Endometrial microvascular endothelial cells (primary cell): ENCODE data around the gene TDRD5. TPM values are rescaled to one million over a fixed set of nuclear protein-coding genes. Genes with fewer than 3 reads are reported as not detected.

Experiments used
- in situ Hi-C: cut with HindIII; loops from 2 replicates; pipeline ENCODE4 v1.10.0; 2017; ENCODE audit warnings: low sequenced_read_pairs, low pct_unique_long_range_greater_than_20kb; ENCODE audit errors: inconsistent ontology term
- total RNA-seq: library from RNA; depleted of rRNA; stranded (reverse); fragments of >200 nt; gene quantifications from one replicate; pipeline ENCODE4 v1.2.3, GENCODE V29; 2015; ENCODE audit errors: inconsistent ontology term

TDRD5 gene, protein sequence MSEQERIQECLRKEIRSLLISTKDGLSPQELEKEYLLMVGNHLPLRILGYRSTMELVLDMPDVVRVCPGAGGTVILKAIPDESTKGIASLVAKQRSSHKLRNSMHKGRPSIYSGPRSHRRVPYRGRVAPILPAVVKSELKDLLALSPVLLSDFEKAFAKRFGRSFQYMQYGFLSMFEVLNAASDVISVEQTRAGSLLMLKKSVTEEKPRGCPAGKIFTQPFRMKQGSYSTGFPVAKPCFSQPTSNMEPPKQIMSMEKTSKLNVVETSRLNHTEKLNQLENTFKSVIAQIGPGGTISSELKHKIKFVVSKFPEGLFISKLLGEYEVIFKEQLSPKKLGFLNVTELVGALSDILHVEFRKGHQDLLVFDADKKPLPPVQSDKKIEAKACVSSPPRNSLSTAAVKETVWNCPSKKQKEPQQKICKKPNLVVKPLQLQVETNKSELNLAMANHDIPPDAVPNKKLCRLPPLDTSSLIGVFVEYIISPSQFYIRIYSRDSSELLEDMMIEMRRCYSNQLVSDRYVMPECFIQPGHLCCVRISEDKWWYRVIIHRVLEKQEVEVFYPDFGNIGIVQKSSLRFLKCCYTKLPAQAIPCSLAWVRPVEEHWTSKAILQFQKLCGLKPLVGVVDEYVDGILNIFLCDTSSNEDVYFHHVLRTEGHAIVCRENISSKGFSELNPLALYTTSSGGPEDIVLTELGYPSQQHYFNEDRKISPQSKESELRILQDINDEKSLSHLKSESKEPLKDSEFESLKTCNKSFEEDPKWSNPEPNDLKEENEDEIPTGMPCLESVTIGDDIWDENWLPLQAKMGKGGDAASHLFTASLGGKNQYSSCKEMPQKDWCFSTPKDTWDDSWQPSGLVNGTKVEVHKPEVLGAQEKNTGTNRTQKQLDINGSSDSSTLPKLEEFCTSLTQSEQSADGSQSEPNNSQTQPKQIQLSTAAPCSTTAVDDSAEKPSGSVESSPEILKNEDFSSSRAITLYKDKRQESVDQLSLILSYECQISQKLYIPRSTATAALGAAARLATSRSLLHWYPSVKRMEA
- not detected for total RNA-seq

DNA sequence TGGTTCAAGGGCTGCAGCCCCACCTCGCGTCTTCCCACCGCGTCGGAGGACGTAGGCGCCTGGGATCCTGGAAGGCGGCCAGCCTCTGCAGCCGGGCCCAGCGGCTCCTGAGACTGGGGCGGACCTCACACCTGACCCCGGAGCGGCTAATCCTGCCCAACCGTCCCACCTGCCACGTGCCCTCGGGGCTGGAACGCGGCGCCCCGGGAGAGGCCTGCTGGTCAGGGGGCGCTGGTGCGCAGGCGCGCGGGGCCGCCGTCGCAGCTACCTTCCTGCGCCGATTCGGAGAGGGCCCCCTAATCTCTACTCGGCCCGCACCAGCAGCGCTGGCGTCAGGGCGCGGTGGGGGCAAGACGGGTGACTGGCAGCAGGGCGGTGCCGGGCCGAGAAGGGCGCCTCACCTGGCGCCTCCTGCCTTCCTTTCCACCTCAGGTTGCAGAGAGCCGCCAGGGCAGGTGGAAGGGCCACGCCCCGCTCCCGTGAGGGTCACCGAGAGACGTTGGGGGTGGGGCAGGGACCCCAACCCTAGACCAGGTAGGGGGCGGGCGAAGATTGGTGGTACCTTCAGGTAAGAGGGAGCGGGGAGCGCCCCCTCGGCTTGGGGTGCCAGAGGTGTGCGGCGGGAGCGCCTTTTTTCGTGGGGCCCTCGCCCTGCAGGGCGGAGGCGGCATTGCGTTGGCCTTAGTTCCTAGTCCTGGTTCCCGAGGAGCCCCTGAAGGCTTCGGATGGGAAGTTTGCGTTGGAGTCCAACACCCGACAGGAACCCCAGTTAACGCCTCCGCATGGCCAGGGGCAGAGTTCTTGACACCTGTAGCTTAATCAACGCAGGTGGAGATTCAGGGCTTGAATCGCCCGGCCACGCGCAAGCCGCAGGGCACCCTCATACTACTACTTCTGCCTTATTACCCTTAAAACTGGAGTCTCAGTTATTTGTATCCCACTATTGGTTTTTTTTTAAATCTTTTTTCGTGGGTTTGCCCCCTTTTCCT lies at the start of gene TDRD5:
TDRD5 (plus strand) TSS at position 241 of the 989 bp plus-strand sequence. CDS start 784 bp downstream, outside the sequence.
- in situ Hi-C loops: no loop called here

DNA sequence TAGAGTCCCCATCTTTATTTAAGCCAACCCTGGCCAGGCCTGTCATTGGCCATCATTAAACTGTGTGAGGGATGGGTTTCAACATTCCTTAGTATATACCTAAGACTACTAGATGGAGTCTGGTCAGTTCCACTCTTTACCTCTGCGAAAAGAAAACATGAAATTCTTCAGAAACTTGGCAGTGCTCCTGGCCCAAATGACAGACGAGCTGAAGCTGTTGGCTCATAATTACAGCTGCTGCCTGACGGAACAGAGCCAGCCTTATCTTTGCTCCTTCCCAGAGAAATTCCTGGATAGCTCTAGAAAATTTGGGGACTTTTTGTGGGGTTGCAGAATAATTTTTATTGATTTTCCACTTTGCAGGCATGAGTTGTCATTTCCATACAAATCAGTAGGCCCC lies 46.3 kb upstream of the TDRD5 start:
- in situ Hi-C loops: no loop called here

DNA sequence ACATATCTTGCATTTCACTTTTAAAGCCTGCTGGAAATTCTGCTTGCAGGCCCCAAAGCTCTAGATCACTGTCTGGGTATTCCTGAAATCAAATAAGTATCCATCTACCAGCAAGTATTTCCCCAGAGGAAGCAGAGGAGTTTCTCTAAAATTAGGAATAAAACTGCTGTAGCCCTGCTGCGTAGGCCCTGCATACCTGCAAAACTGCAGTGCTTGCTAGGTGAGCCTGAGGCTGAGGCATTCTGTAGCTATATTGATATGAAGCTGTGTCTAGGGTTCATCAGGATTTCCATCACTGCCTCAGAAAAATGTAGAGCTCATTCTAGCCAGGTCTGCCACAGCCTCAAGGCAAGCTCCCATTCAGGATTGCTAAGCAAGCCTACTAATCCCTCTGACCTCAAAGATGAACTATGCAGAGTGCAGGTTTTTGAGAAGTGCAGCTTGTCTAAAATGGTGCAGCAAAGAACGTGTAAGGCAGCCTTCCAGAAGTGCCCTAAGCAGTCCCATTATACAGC lies 44.6 kb upstream of the TDRD5 start:
- in situ Hi-C loops: no loop called here

DNA sequence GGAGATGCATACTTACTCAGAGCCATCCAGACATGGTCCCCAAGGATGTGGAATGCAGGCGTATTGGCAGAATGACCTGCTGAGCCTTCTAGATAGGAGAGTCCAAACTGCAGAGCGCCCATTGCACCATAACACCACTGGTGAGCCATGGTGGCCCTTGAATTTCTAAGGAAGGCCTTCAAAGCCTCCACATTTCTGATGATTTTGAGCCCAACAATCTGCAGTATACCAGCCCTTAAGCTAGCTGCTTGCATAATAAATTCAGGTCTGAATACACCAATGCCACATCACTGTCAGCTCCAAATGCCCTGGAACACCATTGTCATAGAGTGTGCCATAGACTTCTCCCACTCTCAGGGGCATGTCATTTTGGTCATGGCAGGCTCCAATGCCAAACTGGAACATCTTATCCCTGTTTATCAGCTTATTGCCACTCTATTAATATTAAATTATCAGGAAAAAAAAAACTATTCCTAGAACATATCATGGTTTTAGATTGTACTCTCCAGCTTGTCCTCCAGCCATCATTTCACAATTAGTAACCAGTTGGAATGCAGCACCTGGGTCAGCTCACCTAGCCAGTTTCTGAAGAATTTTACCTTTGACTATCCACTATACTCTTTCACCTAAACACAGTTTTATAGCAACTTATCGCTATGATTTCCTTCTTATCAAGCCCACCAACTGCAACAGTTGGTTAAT lies 42.8 kb upstream of the TDRD5 start:
- in situ Hi-C loops: no loop called here

DNA sequence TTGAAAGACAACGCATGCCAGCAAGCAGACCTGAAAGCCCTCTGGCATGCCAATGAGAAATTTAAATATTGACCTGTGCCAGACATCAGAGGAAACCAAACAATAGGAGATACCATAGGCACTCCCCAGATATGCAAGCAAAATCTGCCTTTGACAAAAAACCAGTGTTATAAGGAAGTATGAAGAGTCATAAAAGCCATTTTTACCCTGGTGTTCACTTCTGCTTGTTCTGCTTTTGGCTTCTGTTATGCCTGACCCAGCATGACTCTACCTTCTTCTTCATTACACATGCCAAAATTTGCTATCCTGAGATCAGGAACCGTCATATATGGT lies 42.3 kb upstream of the TDRD5 start:
- in situ Hi-C loops: no loop called here

DNA sequence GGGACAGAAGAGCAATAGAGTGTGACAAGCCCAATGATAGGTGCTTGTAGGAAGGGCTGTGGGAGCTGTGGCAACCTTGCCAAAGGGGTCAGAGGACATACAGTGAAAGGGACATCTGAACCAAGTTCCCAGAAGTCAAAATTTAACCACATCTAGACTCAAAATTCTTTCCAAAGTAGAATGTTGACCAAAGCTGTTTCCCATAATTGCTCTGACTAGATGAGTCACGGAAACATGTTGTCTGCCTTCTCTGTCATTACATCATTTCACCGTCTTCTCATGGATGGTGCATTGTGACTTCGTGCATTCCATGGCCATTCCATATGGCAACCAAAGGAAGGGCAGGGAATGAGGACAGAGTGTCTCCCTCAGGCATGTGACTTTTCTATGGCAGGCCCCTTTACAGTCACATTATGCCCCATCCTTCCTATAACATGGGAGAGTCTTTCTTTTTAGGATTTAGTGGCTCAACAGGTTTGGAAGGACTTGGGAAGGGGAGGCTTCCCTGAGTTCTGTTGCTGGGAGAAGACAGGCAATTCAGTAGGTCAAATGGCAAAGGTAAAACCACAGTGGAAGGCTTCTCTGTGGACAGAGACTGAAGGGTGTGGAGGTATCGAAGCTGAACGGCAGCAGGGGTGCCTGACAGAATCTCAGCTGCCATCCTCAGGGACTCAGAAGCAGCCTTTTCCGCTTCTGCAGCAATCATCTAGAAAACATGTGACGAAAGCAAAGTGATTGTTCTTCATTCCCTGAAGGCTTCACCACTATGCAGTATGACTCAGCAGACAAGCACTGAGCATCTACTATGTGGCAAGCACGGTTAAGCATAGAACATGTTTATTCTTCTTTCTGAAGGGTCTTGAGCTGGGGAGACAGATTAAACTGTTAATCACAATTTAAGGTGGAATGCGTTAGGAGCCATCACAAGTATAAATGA lies 40.6 kb upstream of the TDRD5 start:
- in situ Hi-C loops: no loop called here

- in situ Hi-C loops: no loop called here
Measured at GRCh38 chr1:179554427-179554826, 37.2 kb upstream of the TDRD5 start.

- in situ Hi-C loops: no loop called here
Measured at GRCh38 chr1:179558078-179558477, 33.6 kb upstream of the TDRD5 start.

- in situ Hi-C loops: no loop called here
Measured at GRCh38 chr1:179575497-179576314, 15.9 kb upstream of the TDRD5 start, which contains the start of gene NPHS2. TSS of gene NPHS2 (minus strand) at chr1:179575948. CDS start at chr1:179575864, 84 bp downstream.

DNA sequence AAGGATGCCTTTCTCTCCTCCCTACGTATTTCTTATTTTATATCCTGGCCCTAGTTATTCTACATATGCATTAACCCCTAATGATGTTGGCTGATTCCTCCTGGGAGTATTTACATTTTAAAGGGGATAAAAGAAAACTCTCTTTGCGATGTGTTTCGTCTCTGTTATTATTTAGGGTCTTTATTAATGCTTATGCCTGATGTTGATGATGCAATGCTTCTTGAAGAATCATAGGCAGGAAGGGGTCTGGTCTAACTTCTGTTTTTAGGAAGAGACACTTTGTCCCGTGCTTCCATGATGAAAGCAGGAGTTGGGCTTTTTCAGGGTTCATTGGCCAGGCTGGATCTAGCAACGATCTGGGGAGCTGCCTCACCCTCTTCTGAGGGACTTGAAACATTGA lies 15.1 kb upstream of the TDRD5 start:
- in situ Hi-C loops: no loop called here

- in situ Hi-C loops: no loop called here
Measured at GRCh38 chr1:179583771-179584320, 7.8 kb upstream of the TDRD5 start.

- in situ Hi-C loops: no loop called here
Measured at GRCh38 chr1:179586107-179586823, 5.4 kb upstream of the TDRD5 start.

DNA sequence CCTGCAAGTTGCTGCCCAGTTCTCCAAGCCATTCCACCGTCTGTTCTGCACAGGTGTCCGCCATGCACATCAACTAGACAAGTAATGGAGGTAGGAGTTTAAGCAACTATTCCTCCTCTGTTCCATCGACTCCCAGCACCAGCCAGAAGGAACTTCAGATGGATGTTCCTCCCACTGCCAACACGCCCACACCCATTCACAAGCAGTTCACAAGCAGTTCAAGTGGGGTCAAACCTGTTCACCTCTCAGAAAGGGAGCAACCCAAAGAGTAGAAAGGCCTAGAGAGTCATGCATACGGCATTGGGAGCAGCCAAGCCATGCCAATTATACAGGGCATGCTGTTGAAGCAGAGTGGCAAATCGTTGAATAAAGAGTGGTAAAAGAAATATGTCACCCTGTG lies 4.3 kb upstream of the TDRD5 start:
- in situ Hi-C loops: no loop called here

- in situ Hi-C loops: no loop called here
Measured at GRCh38 chr1:179588425-179589024, 3.1 kb upstream of the TDRD5 start.

DNA sequence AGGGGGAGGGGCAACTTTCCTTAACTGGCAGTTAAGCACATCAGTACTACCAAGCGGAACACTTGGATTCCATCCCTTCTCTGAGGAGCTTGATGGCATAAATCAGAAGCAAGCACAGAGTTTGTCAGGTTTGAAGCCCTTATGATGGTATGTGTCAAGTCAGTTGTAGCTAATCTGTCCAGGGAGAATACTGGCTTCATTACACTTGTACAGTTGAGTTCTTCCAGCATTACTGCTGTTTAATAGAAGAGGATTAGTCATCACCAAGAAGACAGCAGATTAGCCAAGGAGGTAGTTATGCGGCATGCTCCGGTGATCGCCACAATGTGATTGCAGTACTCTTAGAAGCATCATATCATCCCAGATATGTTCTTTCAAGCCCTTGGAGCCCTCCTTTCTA lies 2.1 kb upstream of the TDRD5 start:
- in situ Hi-C loops: no loop called here
